Measurements from ENCODE around the gene ZSWIM6.

The ZSWIM6 gene

GRCh38 chr5:61496446-61496845 is 164.4 kb downstream of the ZSWIM6 start:
- no peak for DNase-seq

GRCh38 chr5:61496860-61497259 is 164.8 kb downstream of the ZSWIM6 start:
- no peak for DNase-seq

- no peak for DNase-seq
Observed at GRCh38 chr5:61498121-61498520, 166.1 kb downstream of the ZSWIM6 start.

- no peak for DNase-seq
Observed at GRCh38 chr5:61501971-61502370, 169.9 kb downstream of the ZSWIM6 start.

- no peak for DNase-seq
Observed at GRCh38 chr5:61504143-61504770, 172.2 kb downstream of the ZSWIM6 start.

- no peak for DNase-seq
Observed at GRCh38 chr5:61505281-61505680, 173.2 kb downstream of the ZSWIM6 start.

GRCh38 chr5:61507232-61507631 is 175.2 kb downstream of the ZSWIM6 start:
- DNase-seq: no peak

GRCh38 chr5:61516946-61517345 is 184.9 kb downstream of the ZSWIM6 start:
- DNase-seq: no peak

- no peak for DNase-seq
Observed at GRCh38 chr5:61519728-61520277, 187.7 kb downstream of the ZSWIM6 start.

- DNase-seq: no peak
Observed at GRCh38 chr5:61523073-61523472, 191.0 kb downstream of the ZSWIM6 start.

- no peak for DNase-seq
Observed at GRCh38 chr5:61523997-61524396, 191.9 kb downstream of the ZSWIM6 start.

GRCh38 chr5:61525512-61526206 is 193.6 kb downstream of the ZSWIM6 start:
- no peak for DNase-seq

- no peak for DNase-seq
Observed at GRCh38 chr5:61526207-61526519, 194.1 kb downstream of the ZSWIM6 start.

GRCh38 chr5:61532983-61533382 is 200.9 kb downstream of the ZSWIM6 start:
- no peak for DNase-seq

- peak; percentile 42 to 55 for DNase-seq
Observed at GRCh38 chr5:61534481-61535267, 202.6 kb downstream of the ZSWIM6 start.

- no peak for DNase-seq
Observed at GRCh38 chr5:61535828-61536227, 203.8 kb downstream of the ZSWIM6 start.

- no peak for DNase-seq
Observed at GRCh38 chr5:61536922-61537321, 204.9 kb downstream of the ZSWIM6 start.

- no peak for DNase-seq
Observed at GRCh38 chr5:61538722-61539501, 206.9 kb downstream of the ZSWIM6 start.

GRCh38 chr5:61549530-61549929 is 217.5 kb downstream of the ZSWIM6 start:
- no peak for DNase-seq

- no peak for DNase-seq
Observed at GRCh38 chr5:61551637-61552313, 219.7 kb downstream of the ZSWIM6 start.

- no peak for DNase-seq
Observed at GRCh38 chr5:61559146-61559545, 227.1 kb downstream of the ZSWIM6 start.

- DNase-seq: no peak
Observed at GRCh38 chr5:61559722-61560121, 227.7 kb downstream of the ZSWIM6 start.

All from Kasumi-1 (cell line).